Neural cell (in vitro differentiated cells): ENCODE data around the gene MAPK8.

Experiments
- EP300 ChIP-seq: fragments of 450-650 bp; conservative IDR thresholded peaks from 2 replicates; pipeline ENCODE4 v1.6.1; 2014; ENCODE audit warnings: antibody characterized with exemption, mild to moderate bottlenecking, moderate library complexity; ENCODE audit not compliant: poor library complexity, severe bottlenecking
- EZH2 ChIP-seq: fragments of 200-600, 300-800 bp; shearing (Covaris generic), sonication (generic); IDR thresholded peaks from 2 replicates; pipeline ENCODE4 v1.6.1; 2014; ENCODE audit warnings: antibody characterized with exemption, low read length, borderline replicate concordance, mild to moderate bottlenecking; ENCODE audit not compliant: insufficient read depth, poor library complexity, severe bottlenecking
- MXI1 ChIP-seq: fragments of 450-650 bp; conservative IDR thresholded peaks from 2 replicates; pipeline ENCODE4 v1.6.1; 2014; ENCODE audit warnings: antibody characterized with exemption, mild to moderate bottlenecking; ENCODE audit not compliant: poor library complexity, severe bottlenecking
- POLR2AphosphoS5 ChIP-seq: IDR thresholded peaks from 2 replicates; pipeline ENCODE4 v1.6.1; 2012
- SMC3 ChIP-seq: fragments of 450-650 bp; conservative IDR thresholded peaks from 2 replicates; pipeline ENCODE4 v1.6.1; 2014; ENCODE audit warnings: antibody characterized with exemption, mild to moderate bottlenecking, moderate library complexity; ENCODE audit not compliant: poor library complexity
- TF ChIP-seq, protein P1 (sequence below): fragments of 450-650 bp; IDR thresholded peaks from 2 replicates; pipeline ENCODE4 v1.5.1; 2014; ENCODE audit warnings: antibody characterized with exemption, mild to moderate bottlenecking, moderate library complexity; ENCODE audit not compliant: poor library complexity, severe bottlenecking
- TF ChIP-seq, protein P2 (sequence below): IDR thresholded peaks from 2 replicates; pipeline ENCODE4 v1.6.1; 2012; ENCODE audit warnings: borderline replicate concordance

DNA sequence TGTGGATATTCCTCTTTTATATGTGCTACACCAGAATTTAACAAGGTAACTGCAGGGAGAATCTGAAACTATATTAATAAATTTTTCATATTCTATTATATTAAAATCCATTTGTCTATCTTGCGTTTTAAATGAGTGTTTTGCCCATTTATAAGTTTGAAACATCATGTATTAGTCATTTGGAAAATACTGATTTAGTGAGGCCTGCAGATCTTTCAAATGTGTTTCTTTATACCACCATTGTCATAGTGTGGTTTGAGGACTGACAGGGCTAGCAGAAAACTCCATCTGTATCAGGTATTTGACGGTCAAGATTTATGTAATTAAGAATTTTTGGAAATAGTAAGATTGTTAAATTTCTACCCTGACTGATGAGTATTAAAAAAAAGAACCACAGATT is 29.3 kb downstream of the MAPK8 start:
- no peak for TF ChIP-seq EP300
- TF ChIP-seq, protein P1, sequence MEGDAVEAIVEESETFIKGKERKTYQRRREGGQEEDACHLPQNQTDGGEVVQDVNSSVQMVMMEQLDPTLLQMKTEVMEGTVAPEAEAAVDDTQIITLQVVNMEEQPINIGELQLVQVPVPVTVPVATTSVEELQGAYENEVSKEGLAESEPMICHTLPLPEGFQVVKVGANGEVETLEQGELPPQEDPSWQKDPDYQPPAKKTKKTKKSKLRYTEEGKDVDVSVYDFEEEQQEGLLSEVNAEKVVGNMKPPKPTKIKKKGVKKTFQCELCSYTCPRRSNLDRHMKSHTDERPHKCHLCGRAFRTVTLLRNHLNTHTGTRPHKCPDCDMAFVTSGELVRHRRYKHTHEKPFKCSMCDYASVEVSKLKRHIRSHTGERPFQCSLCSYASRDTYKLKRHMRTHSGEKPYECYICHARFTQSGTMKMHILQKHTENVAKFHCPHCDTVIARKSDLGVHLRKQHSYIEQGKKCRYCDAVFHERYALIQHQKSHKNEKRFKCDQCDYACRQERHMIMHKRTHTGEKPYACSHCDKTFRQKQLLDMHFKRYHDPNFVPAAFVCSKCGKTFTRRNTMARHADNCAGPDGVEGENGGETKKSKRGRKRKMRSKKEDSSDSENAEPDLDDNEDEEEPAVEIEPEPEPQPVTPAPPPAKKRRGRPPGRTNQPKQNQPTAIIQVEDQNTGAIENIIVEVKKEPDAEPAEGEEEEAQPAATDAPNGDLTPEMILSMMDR: no peak
- TF ChIP-seq EZH2: no peak
- TF ChIP-seq, protein P2, sequence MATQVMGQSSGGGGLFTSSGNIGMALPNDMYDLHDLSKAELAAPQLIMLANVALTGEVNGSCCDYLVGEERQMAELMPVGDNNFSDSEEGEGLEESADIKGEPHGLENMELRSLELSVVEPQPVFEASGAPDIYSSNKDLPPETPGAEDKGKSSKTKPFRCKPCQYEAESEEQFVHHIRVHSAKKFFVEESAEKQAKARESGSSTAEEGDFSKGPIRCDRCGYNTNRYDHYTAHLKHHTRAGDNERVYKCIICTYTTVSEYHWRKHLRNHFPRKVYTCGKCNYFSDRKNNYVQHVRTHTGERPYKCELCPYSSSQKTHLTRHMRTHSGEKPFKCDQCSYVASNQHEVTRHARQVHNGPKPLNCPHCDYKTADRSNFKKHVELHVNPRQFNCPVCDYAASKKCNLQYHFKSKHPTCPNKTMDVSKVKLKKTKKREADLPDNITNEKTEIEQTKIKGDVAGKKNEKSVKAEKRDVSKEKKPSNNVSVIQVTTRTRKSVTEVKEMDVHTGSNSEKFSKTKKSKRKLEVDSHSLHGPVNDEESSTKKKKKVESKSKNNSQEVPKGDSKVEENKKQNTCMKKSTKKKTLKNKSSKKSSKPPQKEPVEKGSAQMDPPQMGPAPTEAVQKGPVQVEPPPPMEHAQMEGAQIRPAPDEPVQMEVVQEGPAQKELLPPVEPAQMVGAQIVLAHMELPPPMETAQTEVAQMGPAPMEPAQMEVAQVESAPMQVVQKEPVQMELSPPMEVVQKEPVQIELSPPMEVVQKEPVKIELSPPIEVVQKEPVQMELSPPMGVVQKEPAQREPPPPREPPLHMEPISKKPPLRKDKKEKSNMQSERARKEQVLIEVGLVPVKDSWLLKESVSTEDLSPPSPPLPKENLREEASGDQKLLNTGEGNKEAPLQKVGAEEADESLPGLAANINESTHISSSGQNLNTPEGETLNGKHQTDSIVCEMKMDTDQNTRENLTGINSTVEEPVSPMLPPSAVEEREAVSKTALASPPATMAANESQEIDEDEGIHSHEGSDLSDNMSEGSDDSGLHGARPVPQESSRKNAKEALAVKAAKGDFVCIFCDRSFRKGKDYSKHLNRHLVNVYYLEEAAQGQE: no peak
- no peak for TF ChIP-seq POLR2AphosphoS5
- no peak for TF ChIP-seq SMC3
- no peak for TF ChIP-seq MXI1
